GM12865 (cell line): ENCODE data around the gene TRIO.
A peak's percentile ranks its signal among the peaks of the same experiment; 100 is the strongest.

Experiments used
- DNase-seq: peaks from one replicate; pipeline ENCODE4 v3.0.0; 2010; ENCODE audit warnings: low read depth
- H3K4me3 ChIP-seq: 2 replicates; pipeline ENCODE4 v1.5.1; 2011; ENCODE audit warnings: mild to moderate bottlenecking, low read depth, low read length, control low read depth
- CTCF ChIP-seq: IDR thresholded peaks from 2 replicates; pipeline ENCODE4 v1.5.1; 2011; ENCODE audit warnings: low read length, control low read depth, low read depth, inconsistent platforms; ENCODE audit not compliant: insufficient read depth; ENCODE audit errors: missing control alignments

The TRIO gene

DNA sequence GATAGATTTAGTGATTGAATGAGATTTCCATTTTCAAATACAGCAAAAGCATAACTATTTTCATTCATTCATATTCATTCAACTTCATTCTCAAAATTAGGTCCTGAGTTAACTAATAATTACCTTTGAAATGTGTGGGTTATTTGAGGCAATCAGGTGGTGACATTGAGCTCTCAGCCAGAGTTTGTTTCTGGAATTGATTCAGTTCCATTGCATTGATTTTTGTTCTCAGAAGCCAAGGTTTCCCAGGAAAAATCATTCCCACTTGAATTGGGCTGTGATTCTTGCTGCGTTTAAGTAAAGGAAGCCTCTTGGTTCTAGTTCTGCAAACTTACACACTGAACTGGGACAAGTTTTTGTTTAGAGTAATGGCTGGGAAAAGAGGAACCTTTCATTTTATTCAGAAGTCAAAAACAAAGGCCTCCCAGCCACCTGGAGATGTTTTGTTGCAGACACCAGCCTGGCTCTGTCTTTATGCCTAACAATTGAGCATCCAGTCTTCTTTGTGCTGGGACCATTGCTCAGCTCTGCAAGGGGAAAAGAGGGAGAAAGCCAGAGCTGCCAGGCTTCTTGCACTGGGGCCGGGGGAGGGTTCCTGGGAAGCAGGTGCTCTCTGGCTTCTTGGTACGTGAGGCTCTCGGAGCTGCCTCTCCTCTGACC, 198.6 kb downstream of the TRIO start:
- no peak for DNase-seq
- no peak overlapping the region for H3K4me3 ChIP-seq
- no peak for TF ChIP-seq CTCF

DNA sequence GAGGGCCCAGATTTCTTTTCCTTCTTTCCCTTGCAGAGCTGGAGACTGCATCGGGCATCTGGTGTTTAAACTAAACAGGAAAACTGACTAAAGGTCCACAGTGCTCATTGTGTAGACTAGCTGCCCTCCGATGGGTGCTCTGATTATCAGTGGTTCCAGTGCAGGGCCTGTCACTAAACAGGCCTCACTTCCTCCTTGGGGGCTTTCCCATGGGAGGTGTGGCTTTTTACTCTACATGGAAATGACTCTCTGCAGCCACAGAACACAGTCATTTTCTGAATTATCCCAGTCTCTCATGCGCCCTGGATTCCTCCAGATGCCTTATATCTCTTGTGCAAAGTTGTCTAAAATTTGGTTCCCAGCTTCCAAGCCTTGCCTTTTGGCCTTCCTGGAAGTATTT, 199.2 kb downstream of the TRIO start:
- no peak for TF ChIP-seq CTCF
- DNase-seq, result peak; percentile 49
- H3K4me3 ChIP-seq, result no peak overlapping the region

DNA sequence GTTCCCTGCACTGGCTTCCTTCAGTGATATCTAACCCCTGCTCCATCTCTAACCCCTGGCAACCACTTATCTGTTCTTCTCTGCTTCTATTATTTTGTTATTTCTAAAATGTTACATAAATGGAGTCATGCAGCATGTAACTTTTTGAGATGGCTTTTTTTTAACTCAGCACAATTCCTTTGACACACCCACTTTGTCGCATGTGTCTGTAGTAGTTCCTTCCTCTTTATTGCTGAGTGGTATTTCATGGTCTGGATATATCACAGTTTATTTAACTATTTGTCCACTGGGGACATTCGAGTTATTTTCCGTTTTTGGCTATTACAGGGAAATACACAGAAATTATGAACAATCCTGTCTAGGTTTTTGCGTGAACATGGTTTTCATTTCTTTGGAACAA, 200.2 kb downstream of the TRIO start:
- no peak overlapping the region for H3K4me3 ChIP-seq
- TF ChIP-seq CTCF, result no peak
- no peak for DNase-seq

DNA sequence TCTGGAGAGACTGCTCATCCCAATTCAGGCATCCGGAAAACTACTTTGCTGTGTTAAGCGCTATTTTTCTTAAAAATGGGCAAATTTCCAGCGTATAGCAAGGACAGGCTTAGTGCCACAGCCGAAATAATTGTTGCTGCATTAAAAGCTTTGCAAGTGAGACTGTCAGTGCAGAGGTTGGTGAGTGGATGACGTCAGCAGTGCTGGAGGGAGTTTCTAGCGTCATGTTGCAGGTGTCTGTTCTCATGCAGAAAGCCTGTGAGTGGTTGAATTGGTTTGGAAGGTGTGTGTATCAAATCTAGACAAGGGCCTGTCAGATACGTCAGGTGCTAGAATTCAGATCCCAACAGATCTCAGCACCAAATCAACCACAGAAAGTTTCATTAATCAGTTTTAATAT, 204.4 kb downstream of the TRIO start:
- DNase-seq, result no peak

GRCh38 chr5:14348142-14348541, 205.0 kb downstream of the TRIO start:
- DNase-seq, result no peak
- TF ChIP-seq CTCF, result no peak
- H3K4me3 ChIP-seq, result no peak overlapping the region

More for the DNA sequence above, 204.4 kb downstream of the TRIO start:
- no peak for TF ChIP-seq CTCF
- H3K4me3 ChIP-seq, result no peak overlapping the region

DNA sequence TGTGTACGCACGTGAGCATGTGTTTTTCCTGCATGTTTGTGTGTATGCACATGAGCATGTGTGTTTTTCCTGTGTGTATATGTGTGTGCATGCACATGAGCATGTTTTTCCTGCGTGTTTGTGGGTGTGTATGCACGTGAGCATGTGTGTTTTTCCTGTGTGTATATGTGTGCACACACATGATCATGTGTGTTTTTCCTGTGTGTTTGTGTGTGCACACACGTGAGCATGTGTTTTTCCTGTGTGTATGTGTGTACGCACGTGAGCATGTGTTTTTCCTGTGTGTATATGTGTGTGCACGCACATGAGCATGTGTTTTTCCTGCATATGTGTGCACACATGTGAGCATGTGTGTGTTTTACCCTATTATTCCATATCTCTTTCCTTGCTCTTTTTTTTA, 205.9 kb downstream of the TRIO start:
- no peak for TF ChIP-seq CTCF
- no peak for DNase-seq
- H3K4me3 ChIP-seq, result no peak overlapping the region

DNA sequence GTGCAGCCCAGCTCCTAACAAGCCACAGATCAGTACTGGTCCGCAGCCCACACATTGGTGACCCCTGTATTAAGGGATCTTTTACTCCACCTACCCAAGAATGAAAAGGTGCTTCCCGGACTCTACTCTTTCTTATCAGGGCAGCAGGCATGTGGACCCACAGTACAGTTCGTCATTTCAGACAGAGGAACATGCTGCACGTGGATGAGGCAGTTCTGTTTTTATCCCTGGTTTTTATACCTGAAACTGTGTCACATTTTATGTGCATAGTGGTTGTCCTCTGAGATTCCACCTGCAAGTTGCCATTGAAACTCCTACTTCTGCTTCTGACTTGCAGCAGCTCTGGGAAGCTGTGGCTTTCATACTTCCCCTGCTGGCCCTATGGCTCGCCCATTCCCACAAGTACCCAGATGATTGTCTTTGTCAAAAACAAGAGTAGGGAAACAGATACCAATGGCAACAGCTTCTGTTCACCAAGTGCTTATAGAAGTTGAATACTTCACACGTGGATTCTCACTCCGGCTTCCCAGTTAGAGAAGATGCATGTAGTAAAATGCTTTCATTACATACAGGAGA, 208.0 kb downstream of the TRIO start:
- no peak overlapping the region for H3K4me3 ChIP-seq
- peak; percentile 22 for DNase-seq
- no peak for TF ChIP-seq CTCF
